GM18861 (cell line): ENCODE measurements around the gene CCL16.

Experiments used
- ATAC-seq: cut with Tn5 transposase; IDR thresholded peaks from one replicate; pipeline ENCODE4 v1.9.1; 2021; ENCODE audit not compliant: unreplicated experiment

The CCL16 gene

DNA sequence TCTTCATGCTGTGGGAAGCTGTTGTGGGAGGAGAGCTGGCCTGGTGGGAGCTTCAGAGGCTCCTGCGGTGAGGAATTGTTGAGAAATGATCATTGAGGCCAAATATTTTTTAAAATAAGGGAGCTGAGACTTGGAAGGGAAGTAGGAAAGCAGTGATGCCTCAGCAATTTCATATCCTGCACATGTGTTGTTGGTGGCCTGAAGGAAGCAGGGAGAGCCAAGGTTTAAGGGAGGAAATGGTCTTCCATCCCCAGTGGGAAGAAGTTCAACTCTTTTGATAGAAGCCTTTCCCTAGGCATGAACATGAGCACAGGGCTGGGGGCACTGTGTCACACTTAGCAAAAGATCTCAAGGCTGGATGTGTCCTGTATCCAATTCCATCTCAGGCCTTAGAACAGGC lies 5.3 kb upstream of the CCL16 start, which contains the start of gene CCL14:
CCL14 (minus strand) TSS at position 87 of the 400 bp plus-strand sequence; CDS start at position 7, 80 bp downstream.
- ATAC-seq: no peak

DNA sequence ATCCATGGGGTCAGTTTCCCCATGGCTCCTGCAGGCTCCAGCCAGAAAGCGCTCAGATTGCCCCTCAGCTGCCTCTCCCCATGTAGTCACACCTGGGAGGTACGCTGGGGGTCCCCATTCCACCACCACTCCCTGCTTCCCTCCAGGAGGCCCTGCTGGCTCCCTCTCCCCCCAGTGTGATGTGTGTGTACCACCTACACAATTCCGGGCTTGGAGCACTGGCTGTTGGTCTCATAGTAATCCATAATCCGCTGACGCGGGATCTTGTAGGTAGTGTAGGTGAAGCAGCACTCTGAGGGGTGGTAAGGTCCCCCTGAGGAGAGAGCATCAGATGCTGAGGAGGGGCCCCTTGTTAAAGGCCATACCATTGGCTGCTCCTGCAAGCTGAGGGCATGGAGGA lies 2.8 kb upstream of the CCL16 start:
- no peak for ATAC-seq

DNA sequence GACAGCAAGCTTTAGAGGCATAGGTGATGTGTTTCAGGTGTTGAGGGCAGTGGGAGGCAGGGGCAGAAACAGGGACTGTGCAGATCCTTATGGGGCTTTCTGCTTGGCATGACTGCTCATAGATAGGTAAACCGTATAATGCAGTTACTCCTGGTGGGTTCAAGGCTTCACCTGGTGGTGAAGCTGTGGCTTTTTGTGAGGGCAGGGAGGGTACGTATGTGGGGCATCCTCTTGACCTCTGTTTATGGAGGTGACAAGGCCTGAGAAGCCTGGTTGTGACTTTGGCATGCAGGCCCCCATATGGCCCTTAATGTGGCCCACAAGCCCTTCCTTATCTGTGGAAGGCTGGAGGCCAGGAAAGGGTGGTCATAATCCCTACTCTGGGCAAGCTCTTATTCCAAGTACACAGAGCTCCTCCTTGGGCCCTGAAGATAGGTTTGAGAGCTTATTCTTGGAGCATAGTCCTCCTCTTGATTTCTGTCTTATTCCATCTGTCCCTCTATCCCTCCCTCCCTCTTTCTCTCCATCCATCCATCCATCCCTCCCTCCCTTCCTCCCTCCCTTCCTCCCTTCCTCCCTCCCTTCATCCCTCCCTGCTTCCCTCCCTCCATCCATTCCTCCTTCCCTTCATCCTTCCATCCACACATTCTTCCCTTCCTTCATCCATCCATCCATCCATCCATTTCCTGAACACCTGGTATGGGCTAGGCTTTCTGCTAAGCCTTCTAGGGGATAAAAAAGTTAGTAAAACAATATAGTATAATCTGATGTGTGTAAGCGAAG lies 1.3 kb upstream of the CCL16 start:
- no peak for ATAC-seq

DNA sequence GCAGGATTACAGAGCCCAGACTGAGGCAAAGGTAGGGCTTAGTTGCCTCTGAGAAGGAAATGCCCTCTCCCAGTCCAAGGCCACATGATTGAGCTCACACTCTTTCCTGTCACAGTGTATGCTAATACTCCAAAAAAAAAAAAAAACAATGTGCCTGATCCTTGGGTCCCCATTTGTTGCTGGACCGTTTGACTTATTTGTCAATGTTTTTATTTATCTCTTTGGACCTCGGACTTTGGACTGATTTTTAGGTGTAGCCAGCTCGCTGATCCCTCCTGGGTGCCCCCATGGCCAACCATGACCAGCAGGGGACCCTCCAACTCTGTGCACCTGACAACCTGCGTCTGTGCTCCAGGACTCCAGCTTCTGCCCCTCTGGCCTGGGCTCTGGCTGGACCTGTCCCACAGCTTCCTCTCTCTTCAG lies 622 bp upstream of the CCL16 start:
- no peak for ATAC-seq

DNA sequence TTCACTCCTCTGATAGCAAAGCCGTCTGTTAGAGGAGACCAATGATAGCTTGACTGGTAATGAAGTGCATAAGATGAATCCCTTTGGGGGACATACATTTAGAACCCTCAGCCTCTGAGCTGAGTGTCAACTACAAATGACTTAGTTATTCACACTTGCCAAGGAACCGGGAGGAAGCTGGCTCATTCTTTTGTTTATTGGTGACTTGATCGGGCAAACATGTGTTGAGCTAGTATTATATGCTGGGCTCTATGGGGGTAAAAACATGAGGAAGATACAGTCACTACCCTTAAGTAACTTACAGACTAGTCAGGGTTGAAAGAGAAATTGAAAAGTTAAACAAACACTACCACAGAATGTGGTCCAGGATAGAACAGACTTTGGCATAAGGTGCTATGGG lies 3.0 kb downstream of the CCL16 start:
- ATAC-seq: no peak

DNA sequence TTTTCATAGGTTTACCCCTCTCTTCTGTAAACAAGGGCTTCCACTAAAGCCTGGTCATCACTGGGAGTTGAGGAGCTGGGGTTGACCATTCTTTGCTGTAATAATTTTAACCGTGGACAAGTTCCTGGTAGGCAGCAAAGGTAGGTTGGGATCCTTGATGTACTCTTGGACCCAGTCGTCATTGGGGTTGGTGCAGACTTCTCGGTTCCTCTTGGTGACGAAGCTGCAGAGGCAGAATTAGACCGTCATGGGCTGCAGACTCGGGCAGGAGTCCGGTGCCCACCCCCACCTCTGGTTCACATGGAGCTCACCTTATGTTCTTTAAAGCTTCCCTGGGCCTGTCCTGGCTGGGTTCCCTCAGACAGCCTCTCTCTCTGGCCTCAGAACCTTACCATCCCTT lies 3.8 kb downstream of the CCL16 start:
- ATAC-seq: no peak

DNA sequence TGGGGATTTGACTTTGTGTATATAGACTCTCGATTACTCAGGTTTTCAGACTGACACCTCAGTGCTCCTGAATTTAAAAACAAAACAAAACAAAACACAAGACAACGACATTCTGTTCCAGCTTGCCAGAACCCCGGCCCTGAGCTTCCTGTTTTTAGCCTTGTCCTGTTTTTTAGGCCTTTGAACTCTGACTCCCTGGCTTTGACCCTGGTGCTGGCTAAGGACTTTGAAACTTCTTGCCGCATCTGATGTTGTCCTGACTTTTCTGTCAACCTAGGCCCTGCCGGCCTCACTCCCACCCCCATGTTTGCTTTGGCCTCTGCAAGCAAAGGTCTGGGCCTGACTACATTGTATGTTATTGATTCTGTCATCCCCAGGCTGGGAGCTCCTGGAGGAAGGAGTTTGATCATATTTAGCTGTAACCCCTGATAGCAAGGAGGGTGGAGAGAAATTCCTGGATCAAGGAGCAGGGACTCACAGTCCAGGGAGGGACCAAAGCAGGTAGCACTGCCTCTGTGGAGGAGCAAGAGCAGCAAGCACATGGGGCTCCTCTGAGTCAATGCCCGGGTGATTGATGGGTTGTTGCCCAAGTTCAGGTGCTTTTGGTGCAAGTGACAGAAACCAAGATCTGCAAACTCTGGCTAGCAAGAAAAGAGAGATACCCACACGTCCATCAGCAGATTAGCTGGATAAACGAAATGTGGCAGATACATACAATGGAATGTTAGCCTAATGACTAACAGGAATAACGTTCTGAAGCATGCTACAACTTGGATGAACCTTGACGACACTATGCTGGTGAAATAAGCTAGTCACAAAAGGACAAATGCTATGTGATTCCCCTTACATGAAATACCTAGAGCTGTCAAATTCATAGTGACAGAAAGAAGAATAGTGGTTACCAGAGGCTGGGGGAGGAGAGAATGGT lies 7.7 kb downstream of the CCL16 start:
- ATAC-seq: no peak

DNA sequence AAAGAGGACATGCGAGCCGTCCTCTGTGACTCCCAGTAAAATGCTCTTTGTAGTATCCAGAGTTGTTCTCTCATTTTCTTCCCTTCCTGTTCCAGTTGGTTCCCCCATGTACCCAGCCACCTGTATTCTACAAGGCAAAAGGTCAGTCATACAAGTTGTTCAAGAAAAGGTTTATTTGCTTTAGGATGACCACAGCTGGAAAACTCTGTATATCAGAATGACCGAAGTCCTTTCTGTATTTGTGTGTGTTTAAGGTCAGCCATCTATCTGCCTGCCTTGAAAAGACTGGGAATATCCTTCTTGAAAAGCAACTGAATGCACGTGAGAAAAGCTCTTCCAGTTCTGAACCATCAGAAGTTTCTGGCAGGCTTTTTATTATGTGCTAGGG lies 8.4 kb downstream of the CCL16 start:
- no peak for ATAC-seq

DNA sequence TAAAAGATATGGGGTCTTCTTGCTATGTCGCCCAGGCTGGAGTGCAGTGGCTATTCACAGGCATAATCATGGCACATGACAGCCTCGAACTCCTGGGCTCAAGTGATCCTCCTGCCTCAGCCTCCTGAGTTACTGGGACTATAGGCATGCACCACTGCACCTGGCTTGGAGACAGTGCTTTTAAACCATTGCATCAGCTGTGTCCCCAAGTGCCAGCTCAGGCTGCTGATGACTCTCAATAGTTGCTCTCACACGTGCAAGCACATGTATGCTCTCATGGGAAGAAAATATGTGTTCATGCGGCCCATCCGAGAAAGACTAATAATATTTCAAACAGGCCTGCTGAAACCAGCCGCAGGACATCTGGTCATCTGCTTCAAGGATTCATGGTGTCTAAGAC lies 8.8 kb downstream of the CCL16 start:
- no peak for ATAC-seq

DNA sequence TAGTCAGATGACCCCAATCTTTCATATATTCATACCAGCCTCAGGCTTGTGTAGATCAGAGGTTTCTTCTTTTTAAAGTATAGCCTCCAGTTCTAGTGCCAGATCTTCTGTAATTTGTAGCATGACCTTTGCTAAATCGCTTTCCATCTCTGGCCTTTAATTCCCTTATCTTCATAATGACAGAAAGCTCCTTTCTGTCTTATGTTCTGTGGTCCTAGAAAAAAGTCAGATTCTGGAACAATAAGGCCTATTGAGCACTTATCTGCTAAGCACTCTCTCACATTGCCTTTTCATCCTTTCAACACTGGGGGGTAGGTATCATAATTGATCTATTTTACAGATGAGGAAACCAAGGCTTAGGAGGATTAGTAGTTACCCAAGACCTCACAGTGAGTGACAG lies 9.2 kb downstream of the CCL16 start:
- no peak for ATAC-seq

DNA sequence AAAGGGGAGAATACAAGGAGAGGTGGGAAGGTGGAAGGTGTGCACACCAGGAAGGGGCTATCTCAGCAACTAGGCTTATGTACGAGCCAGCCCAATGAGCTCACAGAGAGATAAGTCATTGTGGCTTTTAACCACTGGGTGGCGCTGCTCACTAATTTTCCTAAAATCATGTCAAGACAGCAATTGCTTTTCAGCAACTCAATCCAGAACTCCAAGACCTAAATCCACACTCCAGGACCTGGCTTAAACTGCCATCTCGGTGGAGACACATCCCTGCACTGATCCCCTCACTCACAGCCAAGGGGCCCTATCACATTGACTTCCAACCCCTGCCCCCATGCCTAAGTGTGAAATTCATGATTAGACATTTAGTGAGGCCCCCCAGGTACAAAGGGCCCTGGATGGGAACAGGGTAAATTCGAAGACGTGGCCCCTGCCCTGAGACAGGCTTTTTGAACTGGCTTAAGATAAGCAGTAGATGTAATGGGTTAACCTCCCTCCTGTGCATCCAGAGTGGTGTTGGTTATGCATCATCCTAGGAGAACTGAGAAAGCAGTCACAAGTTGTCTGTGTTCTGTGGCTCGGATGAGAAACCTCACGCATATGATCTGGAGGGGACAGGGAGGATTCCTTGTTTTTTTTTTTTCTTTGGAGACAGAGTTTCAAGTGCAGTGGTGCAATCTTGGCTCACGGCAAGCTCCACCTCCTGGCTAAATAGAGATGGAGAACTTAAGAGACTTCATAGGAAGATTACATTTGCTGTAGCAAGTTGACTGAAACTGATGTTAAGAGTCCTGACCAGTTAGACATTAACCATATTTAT lies 11.5 kb downstream of the CCL16 start:
- no peak for ATAC-seq

DNA sequence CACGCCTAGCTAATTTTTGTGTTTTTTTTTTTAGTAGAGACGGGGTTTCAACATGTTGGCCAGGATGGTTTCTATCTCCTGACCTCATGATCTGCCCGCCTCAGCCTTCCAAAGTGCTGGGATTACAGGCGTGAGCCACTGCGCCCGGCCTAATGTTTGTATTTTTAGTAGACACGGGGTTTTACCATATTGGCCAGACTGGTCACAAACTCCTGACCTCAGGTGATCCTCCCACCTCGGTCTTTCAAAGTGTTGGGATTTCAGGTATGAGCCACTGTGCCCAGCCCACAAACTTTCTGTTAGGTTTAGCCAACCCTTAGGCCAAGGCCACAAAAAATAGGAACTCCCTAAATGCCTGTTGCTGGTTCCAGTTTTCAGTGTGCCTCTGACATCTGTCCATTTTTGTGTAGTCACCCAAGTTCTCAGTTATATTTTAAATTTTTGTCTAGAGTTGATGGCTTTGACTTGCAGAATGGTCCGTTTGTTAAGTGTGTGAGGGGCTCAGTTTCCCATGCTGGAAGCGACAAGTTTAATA lies 12.7 kb downstream of the CCL16 start:
- ATAC-seq: no peak

DNA sequence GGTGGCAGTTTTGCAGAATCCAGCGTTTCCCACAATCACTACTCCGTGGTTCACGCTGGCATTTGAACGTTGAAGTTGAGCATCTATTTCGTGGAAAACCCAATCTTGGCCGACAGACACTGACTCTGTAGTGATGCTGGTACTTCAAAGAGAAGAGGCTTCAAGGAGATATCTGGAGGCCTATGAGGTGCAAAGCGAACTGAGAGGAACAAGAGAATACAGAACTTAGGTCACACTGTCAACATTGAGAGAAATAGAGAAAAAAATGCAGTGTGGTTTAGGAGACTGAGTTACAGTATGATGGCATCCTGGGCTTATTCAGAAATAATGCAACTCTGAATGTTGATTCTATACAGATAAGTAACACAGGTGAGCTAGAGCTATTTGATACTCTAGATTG lies 16.0 kb downstream of the CCL16 start:
- no peak for ATAC-seq

DNA sequence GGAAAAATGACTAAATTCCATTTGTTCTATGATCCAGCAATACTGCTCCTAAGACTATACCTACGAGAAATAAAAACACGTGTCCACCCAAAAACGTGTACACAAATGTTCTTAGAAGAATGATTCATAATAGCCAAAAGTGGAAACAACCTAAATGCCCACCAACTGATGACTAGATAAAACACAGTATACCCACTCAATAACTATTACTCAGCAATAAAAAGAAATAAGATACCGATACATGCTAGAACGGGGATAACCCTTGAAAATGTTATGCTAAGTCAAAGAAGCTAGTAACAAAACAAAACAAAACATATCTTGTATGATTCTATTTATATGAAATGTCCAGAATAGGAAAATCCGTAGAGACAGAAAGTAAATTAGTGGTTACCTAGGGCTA lies 17.6 kb downstream of the CCL16 start:
- ATAC-seq: no peak

DNA sequence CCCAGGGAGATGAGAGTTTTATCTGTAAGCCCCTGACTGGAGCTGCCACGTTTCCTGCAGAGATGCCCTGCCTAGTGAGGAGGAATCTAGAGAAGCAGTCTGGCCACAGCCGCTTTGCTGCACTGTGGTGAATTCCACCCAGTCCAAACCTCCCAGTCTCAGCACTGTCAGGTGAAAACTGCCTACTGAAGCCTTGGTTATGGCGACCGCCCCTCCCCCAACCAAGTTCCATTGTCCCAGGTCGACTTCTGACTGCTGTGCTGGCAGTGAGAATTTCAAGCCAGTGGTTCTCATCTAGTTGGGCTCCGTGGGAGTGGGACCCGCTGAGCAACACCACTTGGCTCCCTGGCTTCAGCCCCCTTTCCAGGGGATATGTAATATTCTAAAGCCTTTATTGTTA lies 27.6 kb downstream of the CCL16 start:
- no peak for ATAC-seq

DNA sequence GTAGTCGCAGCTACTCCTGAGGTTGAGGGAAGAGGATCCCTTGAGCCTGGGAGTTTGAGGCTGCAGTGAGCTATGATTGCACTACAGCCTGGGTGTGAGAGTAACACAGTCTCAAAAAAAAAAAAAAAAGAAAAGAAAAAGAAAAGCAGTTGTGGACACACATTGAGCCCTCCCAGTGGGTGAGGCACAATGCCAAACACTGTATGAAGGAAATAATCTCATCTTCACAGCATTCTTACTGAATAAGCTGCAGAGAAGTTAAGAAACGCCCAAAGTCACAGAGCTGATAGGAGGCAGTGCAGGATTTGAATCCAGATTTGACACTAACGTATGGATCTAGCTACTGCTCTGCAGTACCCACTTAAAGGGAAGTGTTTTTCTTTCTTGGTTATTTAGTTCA lies 31.9 kb downstream of the CCL16 start:
- no peak for ATAC-seq

DNA sequence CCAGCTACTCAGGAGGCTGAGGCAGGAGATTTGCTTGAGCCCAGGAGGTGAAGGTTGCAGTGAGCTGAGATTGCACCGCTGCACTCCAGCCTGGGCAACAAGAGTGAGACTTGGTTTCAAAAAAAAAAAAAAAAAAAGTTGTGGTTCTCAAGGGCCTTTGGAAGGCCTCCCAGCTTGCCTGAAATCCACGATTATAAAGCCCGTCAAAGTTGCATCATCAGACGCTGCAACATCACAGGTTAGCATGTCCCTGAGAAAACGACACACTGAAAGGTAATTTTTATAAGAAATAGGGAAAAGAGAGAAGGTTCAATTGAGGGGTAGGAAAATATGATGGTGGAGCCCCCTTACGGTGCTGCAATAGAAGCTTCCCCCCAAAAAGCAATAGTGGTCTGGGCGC lies 33.2 kb downstream of the CCL16 start:
- ATAC-seq: no peak

DNA sequence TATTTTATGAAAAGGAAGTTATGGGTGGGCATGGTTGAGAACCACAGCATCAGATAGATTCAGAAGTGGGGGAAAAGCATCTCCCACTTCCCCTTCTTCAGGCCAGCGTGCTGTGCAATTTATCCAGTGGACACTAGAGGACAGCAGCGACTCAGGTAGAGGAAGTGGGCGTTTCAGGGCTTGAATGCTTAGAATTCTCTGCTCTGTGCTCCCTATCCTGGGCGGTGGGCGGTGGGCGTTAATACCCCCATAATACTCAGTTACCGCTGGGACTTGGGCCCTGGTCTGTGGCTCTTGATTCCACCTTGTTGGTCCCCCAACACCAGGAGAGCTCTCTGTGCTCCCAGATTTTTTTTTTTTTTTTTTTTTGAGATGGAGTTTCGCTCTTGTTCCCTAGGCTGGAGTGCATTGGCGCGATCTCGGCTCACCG lies 34.1 kb downstream of the CCL16 start:
- ATAC-seq: no peak

DNA sequence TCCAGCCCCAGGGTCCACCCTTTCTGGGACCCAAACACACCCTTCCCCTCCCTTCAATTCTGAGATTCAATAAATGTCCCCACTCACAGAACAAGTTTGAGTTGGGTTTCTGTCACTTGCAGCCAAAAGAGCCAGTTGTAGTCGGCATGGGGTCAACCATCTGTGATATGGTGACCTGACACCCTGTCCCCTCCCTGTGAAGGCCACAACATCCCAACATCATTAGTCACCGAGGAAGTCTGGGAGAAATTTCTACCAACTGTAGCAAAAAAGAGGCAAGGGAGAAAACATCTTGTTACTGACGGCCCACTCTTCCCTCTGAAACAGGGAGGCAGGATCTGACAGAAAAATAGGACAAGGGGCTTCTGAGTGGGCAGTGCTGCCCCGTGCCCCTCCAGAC lies 37.1 kb downstream of the CCL16 start:
- ATAC-seq: no peak

DNA sequence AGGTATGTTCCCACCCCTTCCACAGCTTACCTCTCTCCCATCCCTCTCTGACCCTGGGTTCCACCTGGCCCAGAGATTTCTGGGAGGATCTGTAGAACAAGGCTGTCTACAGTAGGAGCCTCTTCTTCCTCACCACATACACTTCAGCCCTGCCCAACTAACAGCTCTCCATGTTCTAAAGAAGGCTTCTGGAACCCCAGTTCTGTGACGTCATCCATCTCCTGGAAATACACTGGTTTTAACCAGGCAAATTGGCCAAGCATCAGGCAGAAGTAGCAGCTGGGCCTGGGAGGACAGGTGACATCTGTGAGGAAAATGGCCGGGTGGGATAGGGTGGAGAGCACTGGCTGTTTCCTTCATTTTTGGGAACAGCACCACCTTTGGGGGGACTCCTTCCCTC lies 37.8 kb downstream of the CCL16 start, which contains the start of gene LYZL6:
LYZL6 (minus strand) TSS at position 177 of the 400 bp plus-strand sequence. CDS start 4,357 bp downstream, outside the sequence.
- no peak for ATAC-seq
